ENCODE data around the gene EDARADD. TPM values are rescaled to one million over a fixed set of nuclear protein-coding genes. Genes with fewer than 3 reads are reported as not detected.
A peak's percentile ranks its signal among the peaks of the same experiment; 100 is the strongest.

EDARADD gene
- total RNA-seq, 1 experiment from 2014 or later, result 35.4 TPM

GRCh38 chr1:236489710-236490377, 95.8 kb downstream of the EDARADD start:
- H3K4me1 ChIP-seq (ENCODE audit: control insufficient read depth, insufficient read depth, low read length), result peaks cover 36% of the 10 kb centered on the region
- H3K36me3 ChIP-seq (ENCODE audit: control insufficient read depth, insufficient read depth, low read length), result no peaks in the 10 kb centered on the region
- ChIA-PET POLR2A (no interaction called here), CTCF (interaction anchor here (0.6 kb wide), 1 partner anchor 310 kb away, joined by 3 read pairs; no protein-coding TSS in a partner anchor)
- H3K9me3 ChIP-seq (ENCODE audit: control insufficient read depth, insufficient read depth, low read depth, low read length), result no peaks in the 10 kb centered on the region
- no peak for TF ChIP-seq POLR2AphosphoS5 (IDR thresholded peaks at IDR 0.05; ENCODE audit: low read depth, low read length)
- TF ChIP-seq CTCF (IDR thresholded peaks at IDR 0.05), result peak; percentile 71
- peak overlapping the region; percentile 89 for H3K27ac ChIP-seq (ENCODE audit: low read length)
- peak; percentile 77 for ATAC-seq
- BruUV-seq (replicated peaks), result no TSS peak
- H3K27me3 ChIP-seq (ENCODE audit: control insufficient read depth, insufficient read depth, low read length), result no peaks in the 10 kb centered on the region
- intact Hi-C loops (cut with micrococcal nuclease; ENCODE audit: unreplicated experiment) (loop anchor here (10.0 kb wide), 1 partner anchor 385 kb away; no protein-coding TSS in a partner anchor), in situ Hi-C loops (cut with HindIII; ENCODE audit: low pct_unique_long_range_greater_than_20kb, low sequenced_read_pairs) (loop anchor here (10.0 kb wide), 1 partner anchor 145 kb away; no protein-coding TSS in a partner anchor)
- DNase-seq (ENCODE audit: low read depth, low spot score), result peak; percentile 24
- H3K4me3 ChIP-seq (ENCODE audit: low read depth in 2 of 2, low read length in 2 of 2), result no peak overlapping the region

- H3K4me1 ChIP-seq (ENCODE audit: control insufficient read depth, insufficient read depth, low read length), result peaks cover 28% of the 10 kb centered on the region
Measured at GRCh38 chr1:236491469-236492136, 97.5 kb downstream of the EDARADD start.

GRCh38 chr1:236492378-236492777, 98.3 kb downstream of the EDARADD start:
- Histone ChIP-seq H3K27ac (ENCODE audit: low read length) (peak overlapping the region; percentile 89), H3K4me1 (ENCODE audit: control insufficient read depth, insufficient read depth, low read length) (peaks cover 22% of the 10 kb centered on the region), H3K36me3 (ENCODE audit: control insufficient read depth, insufficient read depth, low read length) (no peaks in the 10 kb centered on the region), H3K4me3 (ENCODE audit: low read depth in 2 of 2, low read length in 2 of 2) (no peak overlapping the region), H3K27me3 (ENCODE audit: control insufficient read depth, insufficient read depth, low read length) (no peaks in the 10 kb centered on the region), H3K9me3 (ENCODE audit: control insufficient read depth, insufficient read depth, low read depth, low read length) (no peaks in the 10 kb centered on the region)
- CTCF ChIA-PET, result no interaction called here
- no peak for TF ChIP-seq REST (IDR thresholded peaks at IDR 0.05; ENCODE audit: insufficient read depth in 1 of 2, low read depth in 2 of 2, low read length in 1 of 2)
- no peak for TF ChIP-seq SIN3A (IDR thresholded peaks at IDR 0.05; ENCODE audit: borderline replicate concordance, insufficient read depth, low read depth, low read length)
- no peak for TF ChIP-seq TCF7L2 (IDR thresholded peaks at IDR 0.05; ENCODE audit: low read depth, low read length)
- no peak for TF ChIP-seq CTCF (IDR thresholded peaks at IDR 0.05)
- TF ChIP-seq POLR2AphosphoS5 (IDR thresholded peaks at IDR 0.05; ENCODE audit: low read depth, low read length), result no peak
- in situ Hi-C loops (cut with HindIII; ENCODE audit: low pct_unique_long_range_greater_than_20kb, low sequenced_read_pairs) (no loop called here), intact Hi-C loops (cut with micrococcal nuclease; ENCODE audit: unreplicated experiment) (loop anchor here (10.0 kb wide), 1 partner anchor 388 kb away; no protein-coding TSS in a partner anchor)
- BruUV-seq (replicated peaks), result no TSS peak
- POLR2A ChIA-PET, result no interaction called here
- DNase-seq (ENCODE audit: low read depth, low spot score) (no peak), ATAC-seq (no peak)

More at GRCh38 chr1:236491469-236492136, 97.5 kb downstream of the EDARADD start:
- no peaks in the 10 kb centered on the region for H3K36me3 ChIP-seq (ENCODE audit: control insufficient read depth, insufficient read depth, low read length)
- ChIA-PET POLR2A (no interaction called here), CTCF (no interaction called here)
- no peak for ATAC-seq
- H3K27ac ChIP-seq (ENCODE audit: low read length), result peak overlapping the region; percentile 89
- no peak overlapping the region for H3K4me3 ChIP-seq (ENCODE audit: low read depth in 2 of 2, low read length in 2 of 2)
- no peaks in the 10 kb centered on the region for H3K27me3 ChIP-seq (ENCODE audit: control insufficient read depth, insufficient read depth, low read length)
- H3K9me3 ChIP-seq (ENCODE audit: control insufficient read depth, insufficient read depth, low read depth, low read length), result no peaks in the 10 kb centered on the region
- BruUV-seq (replicated peaks), result no TSS peak
- intact Hi-C loops (cut with micrococcal nuclease; ENCODE audit: unreplicated experiment), result loop anchor here (10.0 kb wide), 1 partner anchor 387 kb away; no protein-coding TSS in a partner anchor
- DNase-seq (ENCODE audit: low read depth, low spot score), result no peak
- TF ChIP-seq CTCF (IDR thresholded peaks at IDR 0.05) (no peak), TCF7L2 (IDR thresholded peaks at IDR 0.05; ENCODE audit: low read depth, low read length) (peak; percentile 82)
- in situ Hi-C loops (cut with HindIII; ENCODE audit: low pct_unique_long_range_greater_than_20kb, low sequenced_read_pairs), result no loop called here
